Hematopoietic multipotent progenitor cell treated with erythropoietin and hydrocortisone succinate and interleukin-3 and kit ligand, for 4 days (in vitro differentiated cells): ENCODE data around the gene MGAT3.
"Not testable (repeated sequence)": the region's sequence is repeated elsewhere in the genome, so short reads cannot be mapped to it uniquely, and the experiment has no call there.

Experiments used
- DNase-seq: peaks from one replicate; pipeline ENCODE4 v3.0.0-alpha.2; 2015

The MGAT3 gene

GRCh38 chr22:39456522-39457197 lies at the start of gene MGAT3:
Gene MGAT3, plus strand, starts transcription at chr22:39457012. Its CDS starts 30,336 bp downstream, at chr22:39487348.
- peak; percentile 58 for DNase-seq

DNA sequence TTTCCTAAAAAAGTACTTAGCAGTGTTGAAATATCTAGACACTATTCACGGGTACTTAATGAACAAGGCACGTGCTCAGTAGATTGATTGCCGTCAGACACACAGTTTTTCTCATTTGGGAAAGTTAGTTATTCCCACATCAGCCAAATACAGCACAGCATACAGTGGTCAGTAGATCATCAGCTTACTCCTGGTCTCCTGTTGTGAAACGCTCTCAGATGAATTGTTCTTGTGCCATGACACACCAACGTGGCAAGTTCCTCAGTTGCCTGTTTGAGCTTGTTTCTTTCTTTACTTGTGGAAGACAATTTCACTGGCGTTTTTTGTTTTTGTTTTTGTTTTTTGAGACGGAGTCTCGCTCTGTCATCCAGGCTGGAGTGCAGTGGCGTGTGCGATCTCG lies 48.6 kb upstream of the MGAT3 start:
- DNase-seq = no peak

DNA sequence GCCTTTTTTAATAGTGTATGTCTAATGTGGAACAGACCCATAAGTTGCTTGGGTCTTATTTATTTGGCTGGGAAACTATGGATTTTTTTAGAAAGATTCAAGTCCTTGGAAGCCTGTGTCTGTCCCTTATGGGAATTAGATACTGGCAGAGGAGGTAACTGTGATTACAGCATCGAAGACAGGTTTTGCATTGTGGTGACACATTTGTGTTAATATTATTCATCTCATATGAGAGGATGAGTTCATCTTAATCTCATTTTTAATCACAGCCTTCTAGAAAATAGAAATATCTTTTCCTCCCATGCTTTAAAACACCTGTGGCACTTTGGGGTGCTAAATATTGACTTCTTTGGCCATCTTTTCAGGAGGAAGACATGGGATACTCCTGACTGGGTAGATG lies 48.0 kb upstream of the MGAT3 start:
- no peak for DNase-seq

- DNase-seq = no peak
These were observed 47.2 kb upstream of the MGAT3 start for GRCh38 chr22:39409516-39410029.

GRCh38 chr22:39410264-39410663 lies 46.5 kb upstream of the MGAT3 start:
- DNase-seq = peak; percentile 49

GRCh38 chr22:39411828-39412365 lies 44.9 kb upstream of the MGAT3 start:
- DNase-seq = not testable (repeated sequence)

DNA sequence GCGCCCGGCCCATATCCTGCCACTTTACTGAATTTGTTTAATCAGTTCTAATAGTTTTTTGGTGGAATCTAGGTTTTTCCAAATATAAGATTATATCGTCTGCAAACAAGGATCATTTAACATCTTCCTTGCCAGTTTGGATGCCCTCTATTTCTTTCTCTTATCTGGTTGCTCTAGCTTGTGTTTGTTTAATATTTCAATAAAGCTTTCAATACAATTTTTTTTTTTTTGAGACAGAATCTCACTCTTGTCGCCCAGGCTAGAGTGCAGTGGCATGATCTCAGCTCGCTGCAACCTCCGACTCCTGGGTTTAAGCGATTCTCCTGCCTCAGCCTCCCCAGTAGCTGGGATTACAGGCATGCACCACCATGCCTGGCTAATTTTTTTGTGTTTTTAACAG lies 43.6 kb upstream of the MGAT3 start:
- DNase-seq = not testable (repeated sequence)

DNA sequence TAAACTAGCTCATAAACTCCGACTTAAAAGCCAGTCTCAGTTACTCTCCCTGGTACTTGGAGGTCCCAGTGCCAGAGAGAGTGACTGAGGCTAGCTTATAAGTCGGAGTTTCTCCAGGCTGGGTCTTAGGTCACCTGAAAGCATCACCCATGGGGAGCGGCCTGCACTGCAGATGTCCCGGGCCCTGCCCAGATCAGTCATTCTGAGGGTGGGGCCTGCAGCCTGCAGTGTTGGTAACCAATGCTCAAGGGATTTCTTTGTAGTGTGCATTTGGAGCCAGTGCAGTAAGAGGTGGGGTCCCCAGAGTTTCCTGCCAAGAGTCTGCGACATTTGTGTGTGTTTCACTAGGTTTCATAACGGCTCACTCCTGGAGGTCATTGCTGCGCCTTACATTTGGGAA lies 42.4 kb upstream of the MGAT3 start:
- no peak for DNase-seq

- no peak for DNase-seq
These were observed 41.9 kb upstream of the MGAT3 start for GRCh38 chr22:39414886-39415285.

DNA sequence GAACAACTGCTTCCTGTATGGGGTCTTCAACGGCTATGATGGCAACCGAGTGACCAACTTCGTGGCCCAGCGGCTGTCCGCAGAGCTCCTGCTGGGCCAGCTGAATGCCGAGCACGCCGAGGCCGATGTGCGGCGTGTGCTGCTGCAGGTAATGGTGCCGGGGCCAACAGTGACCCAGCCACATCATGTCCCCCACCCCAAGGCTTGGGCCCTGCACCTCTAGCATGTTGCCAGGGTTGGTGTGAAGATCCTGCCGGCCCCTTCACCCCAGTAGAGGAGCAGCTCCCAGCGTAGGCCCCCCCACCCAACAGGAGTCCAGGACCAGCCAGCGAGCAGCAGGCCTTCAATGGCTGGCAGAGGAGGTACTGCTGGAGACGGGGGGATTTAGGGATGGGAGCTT lies 41.3 kb upstream of the MGAT3 start:
- no peak for DNase-seq

GRCh38 chr22:39416319-39416718 lies 40.5 kb upstream of the MGAT3 start:
- no peak for DNase-seq

DNA sequence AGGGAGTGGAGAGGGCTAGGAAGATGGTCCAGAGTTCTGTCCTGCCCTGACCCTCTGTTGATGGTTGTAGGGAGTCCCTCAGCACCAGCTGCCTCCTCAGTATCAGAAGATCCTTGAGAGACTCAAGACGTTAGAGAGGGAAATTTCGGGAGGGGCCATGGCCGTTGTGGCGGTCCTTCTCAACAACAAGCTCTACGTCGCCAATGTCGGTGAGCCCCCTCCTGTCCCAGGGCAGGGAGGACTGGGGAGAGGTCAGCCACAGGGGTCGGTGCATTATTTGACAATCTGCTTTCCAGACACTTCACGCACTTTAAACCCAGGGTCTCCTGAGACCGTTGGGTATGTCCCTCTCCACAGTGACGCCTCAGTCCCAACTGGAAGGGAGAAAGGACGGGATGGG lies 39.2 kb upstream of the MGAT3 start:
- DNase-seq = no peak

- no peak for DNase-seq
These were observed 38.1 kb upstream of the MGAT3 start for GRCh38 chr22:39418696-39419095.

DNA sequence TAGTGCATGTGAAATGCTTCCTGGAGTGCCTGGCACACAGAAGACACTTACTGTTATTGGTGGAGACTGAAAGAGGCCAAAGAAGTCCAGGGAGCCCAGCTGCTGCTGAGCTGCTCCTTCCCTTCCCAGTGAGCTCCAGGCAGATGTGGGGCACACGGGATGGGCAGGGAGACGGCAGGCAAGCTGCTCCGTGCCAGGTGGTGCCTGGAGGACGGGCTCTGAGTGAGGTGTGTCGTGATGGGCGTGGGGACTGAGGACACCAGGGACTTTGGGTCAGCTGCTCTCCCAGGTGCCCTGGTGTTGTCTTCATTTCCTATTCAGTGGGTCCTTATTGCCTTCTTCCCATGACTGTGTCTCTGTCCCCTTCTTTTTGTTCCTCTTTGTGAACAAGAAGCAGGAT lies 37.7 kb upstream of the MGAT3 start:
- no peak for DNase-seq

- no peak for DNase-seq
These were observed 36.9 kb upstream of the MGAT3 start for GRCh38 chr22:39419911-39420310.

DNA sequence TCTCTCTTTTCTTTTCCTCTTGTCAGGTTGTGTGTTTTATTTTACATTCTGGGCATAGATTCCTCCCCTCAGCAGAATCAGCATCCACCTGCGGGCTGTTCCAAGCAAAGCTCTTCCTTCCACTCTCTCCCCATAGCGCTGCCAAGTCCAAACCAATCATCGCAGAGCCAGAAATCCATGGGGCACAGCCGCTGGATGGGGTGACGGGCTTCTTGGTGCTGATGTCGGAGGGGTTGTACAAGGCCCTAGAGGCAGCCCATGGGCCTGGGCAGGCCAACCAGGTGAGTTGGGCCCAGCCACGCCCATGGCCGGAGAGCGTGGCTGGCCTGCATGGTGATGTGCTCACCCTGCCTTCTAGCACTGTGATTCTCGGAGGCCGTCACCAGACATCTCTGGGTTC lies 35.1 kb upstream of the MGAT3 start:
- no peak for DNase-seq

- no peak for DNase-seq
These were observed 34.7 kb upstream of the MGAT3 start for GRCh38 chr22:39422101-39422500.

GRCh38 chr22:39422721-39423120 lies 34.1 kb upstream of the MGAT3 start:
- DNase-seq = peak; percentile 69

- DNase-seq = no peak
These were observed 32.8 kb upstream of the MGAT3 start for GRCh38 chr22:39423976-39424375.

GRCh38 chr22:39426380-39427043 lies 30.3 kb upstream of the MGAT3 start:
- no peak for DNase-seq

- DNase-seq = no peak
These were observed 28.8 kb upstream of the MGAT3 start for GRCh38 chr22:39427751-39428596.

DNA sequence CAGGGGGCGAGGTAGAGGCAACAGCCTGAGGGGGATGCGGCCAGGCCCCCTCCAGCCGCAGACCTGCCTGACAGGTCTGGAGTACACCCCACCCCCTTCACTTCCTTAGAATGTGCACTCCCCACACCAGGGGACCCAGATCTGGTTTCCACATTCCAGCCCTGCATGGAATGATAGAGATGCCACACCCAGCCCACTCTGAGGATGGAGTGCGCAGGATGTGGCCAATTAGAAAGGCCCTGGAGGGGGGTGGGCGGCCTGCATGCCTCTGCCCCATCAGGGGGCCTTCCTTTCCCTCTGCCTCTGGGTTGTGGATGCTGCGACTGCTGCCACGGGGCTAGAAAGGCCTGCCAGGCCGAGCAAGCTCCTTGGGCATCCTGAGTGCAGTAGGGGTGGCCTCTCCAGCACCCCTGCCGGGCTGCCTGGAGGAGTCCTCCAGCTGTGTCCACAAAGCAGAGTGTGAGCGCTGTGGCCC lies 28.2 kb upstream of the MGAT3 start:
- DNase-seq = no peak

DNA sequence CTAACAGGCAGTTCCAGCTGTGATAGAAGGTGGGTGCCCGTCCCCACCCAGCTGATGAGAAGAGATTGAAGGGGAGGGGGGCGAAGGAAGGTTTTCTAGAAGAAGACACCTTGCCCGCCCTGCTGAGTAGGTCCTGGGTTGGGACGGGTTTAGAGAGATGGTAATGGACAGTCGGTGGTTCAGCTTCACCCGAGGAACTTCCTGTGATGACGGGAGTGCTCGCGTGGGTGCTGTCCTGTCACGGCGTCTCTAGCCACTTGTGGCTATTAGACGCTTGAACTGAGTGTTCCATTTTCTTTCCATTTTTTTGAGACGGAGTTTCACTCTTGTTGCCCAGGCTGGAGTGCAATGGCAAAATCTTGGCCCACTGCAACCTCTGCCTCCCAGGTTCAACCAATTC lies 27.6 kb upstream of the MGAT3 start:
- no peak for DNase-seq
